Aorta (tissue), 5 donors: ENCODE data around the gene C8A. TPM values are rescaled to one million over a fixed set of nuclear protein-coding genes. Genes with fewer than 3 reads are reported as not detected.

Source experiments
- ATAC-seq: fragments of 200-7000 bp; cut with Tn5 transposase; one replicate; pipeline ENCODE4 v1.9.1; 2022; ENCODE audit warnings: moderate library complexity; ENCODE audit not compliant: low FRiP score
- DNase-seq, 2 donors: peaks; one replicate each; pipeline ENCODE4 v3.0.0-alpha.2; 2020
- H3K27ac ChIP-seq, 2 donors: one replicate each; pipeline ENCODE4 v1.5.1; 2013; ENCODE audit warnings: low read length in 2 of 2, mild to moderate bottlenecking in 2 of 2, moderate library complexity in 2 of 2, control low read depth in 1 of 2, inconsistent platforms in 1 of 2, low read depth in 1 of 2
- H3K27me3 ChIP-seq, 2 donors: one replicate each; pipeline ENCODE4 v1.6.1; 2013; ENCODE audit warnings: control low read depth in 1 of 2, low read length in 1 of 2, mild to moderate bottlenecking in 1 of 2, moderate library complexity in 1 of 2; ENCODE audit not compliant: insufficient read depth in 2 of 2, control insufficient read depth in 1 of 2
- H3K36me3 ChIP-seq, 2 donors: one replicate each; pipeline ENCODE4 v1.6.1; 2013; ENCODE audit warnings: control low read depth in 1 of 2, low read length in 1 of 2, mild to moderate bottlenecking in 1 of 2; ENCODE audit not compliant: insufficient read depth in 2 of 2, control insufficient read depth in 1 of 2
- H3K4me1 ChIP-seq, 2 donors: one replicate each; pipeline ENCODE4 v1.6.1; 2013; ENCODE audit warnings: low read length in 2 of 2, control low read depth in 1 of 2, mild to moderate bottlenecking in 1 of 2, moderate library complexity in 1 of 2; ENCODE audit not compliant: insufficient read depth in 2 of 2, control insufficient read depth in 1 of 2
- H3K4me3 ChIP-seq, 2 donors: one replicate each; pipeline ENCODE4 v1.5.1; 2013; ENCODE audit warnings: low read length in 2 of 2, control low read depth in 1 of 2, mild to moderate bottlenecking in 1 of 2
- H3K9me3 ChIP-seq: one replicate; pipeline ENCODE4 v1.6.1; 2013; ENCODE audit warnings: mild to moderate bottlenecking, low read length; ENCODE audit not compliant: control insufficient read depth
- WGBS, 2 donors: extraction: QIAGEN DNeasy Blood & Tissue Kit; methylation state at CpG; one replicate each; pipeline ENCODE4 v1.1.7; 2013; 5-methylcytosine and 5-hydroxymethylcytosine counted together
- intact Hi-C, 2 donors: fragments of 100-400 bp; cut with DNase I; formaldehyde crosslinking; loops; one replicate each; pipeline versions ENCODE4 v1.14.2 to v1.15.0; 2022
- long read RNA-seq, 2 donors: library from polyadenylated mRNA; unstranded; transcript quantifications; one replicate each; pipeline ENCODE4 v2.0.0, GENCODE V29; 2020 to 2021
- polyA plus RNA-seq, 2 donors: library from polyadenylated mRNA; stranded (reverse); fragments of 200-250 nt; gene quantifications; one replicate each; pipeline ENCODE4 v1.2.3, GENCODE V29; 2013
- total RNA-seq, 2 donors: library from RNA; stranded (reverse); fragmentation: NEBNext Ultra II Directional; extraction: Animal tissue kit (Norgen Biotek cat#: 25700); gene quantifications; one replicate each; pipeline ENCODE4 v1.2.1, GENCODE V29; 2021
- donor health status: healthy with polysubstance abuse.
- donor health status: Bipolar disorder and iron deficiency.
- donor health status: DM: no; HTN: no; CAD: no.
- donor health status: DM: no; HTN: no; CAD: no.
- donor health status: DM: yes; HTN: yes; CAD: no.

C8A gene
- total RNA-seq (not detected), polyA plus RNA-seq (not detected)
- long read RNA-seq, donor 1, result 0 reads
- long read RNA-seq, donor 2, result 0 reads

- H3K4me3 ChIP-seq, result no peak within 1 kb of the TSS
- WGBS, 2 donors, result 55 to 61% methylated on average over 3 of the region's 3 CpGs
- no peaks in the 10 kb centered on the region for H3K9me3 ChIP-seq
- no peak within 1 kb of the TSS for H3K27ac ChIP-seq
- intact Hi-C loops, result no loop called here
- no peak for DNase-seq
- H3K27me3 ChIP-seq, result no peaks in the 10 kb centered on the region
- H3K36me3 ChIP-seq, result no peaks in the 10 kb centered on the region
- ATAC-seq, result no peak
- H3K4me1 ChIP-seq, result no peaks in the 10 kb centered on the region
Observed at GRCh38 chr1:56854521-56855099, at the start of gene C8A. Gene C8A (plus strand): TSS chr1:56854797. CDS start chr1:56854902, 105 bp downstream.

DNA sequence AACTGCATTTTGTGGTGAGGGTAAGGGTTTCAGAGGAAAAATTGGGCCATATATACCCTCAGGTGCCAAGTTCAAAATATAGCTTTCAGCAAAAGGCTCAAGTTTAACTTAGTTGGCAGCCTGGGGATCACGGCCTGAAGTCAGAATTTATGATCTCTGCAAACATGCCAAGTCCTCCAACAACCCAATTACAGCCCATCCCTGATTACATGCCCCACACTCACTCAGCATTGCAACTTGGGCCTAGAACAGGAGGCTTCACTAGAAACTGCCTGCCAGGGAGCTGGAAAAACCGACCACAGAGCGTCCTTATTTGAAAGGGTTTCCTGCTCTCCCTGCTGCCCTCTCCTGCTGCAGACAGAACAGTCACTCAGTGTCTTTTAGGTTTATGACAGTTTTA, 47.8 kb upstream of the C8A start:
- Histone ChIP-seq H3K4me3 (no peak overlapping the region), H3K4me1 (no peaks in the 10 kb centered on the region), H3K9me3 (no peaks in the 10 kb centered on the region), H3K27me3 (peaks cover 0 to 3% of the 10 kb centered on the region in 2 donors), H3K36me3 (no peaks in the 10 kb centered on the region), H3K27ac (no peak overlapping the region)
- intact Hi-C loops, result no loop called here
- ATAC-seq (no peak), DNase-seq (no peak)
- 50 to 54% methylated on average over 3 of the region's 3 CpGs for WGBS, 2 donors

DNA sequence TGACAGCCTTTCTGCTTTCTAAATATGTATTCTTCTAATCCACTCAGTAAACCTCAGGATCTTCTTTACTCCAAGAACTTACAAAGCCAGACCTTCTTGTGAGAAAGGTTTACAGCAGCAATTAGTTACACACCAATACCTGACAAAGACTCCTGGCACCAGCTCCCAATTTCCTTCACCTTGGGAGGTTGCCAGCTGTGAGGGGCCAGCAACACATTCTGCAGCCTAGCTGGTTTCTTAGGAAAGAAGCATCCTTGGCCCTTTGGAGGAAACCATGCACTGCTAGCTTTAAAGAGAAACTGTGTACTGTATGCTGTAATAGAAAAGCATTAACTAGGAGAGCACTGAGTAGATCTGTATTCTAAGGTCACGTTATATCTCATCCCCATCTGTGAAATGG, 46.2 kb upstream of the C8A start:
- ATAC-seq (no peak), DNase-seq (no peak)
- no peaks in the 10 kb centered on the region for H3K4me1 ChIP-seq
- no peaks in the 10 kb centered on the region for H3K36me3 ChIP-seq
- H3K9me3 ChIP-seq, result no peaks in the 10 kb centered on the region
- WGBS, 2 donors, result 83 to 91% methylated on average over 1 of the region's 1 CpG
- no peak overlapping the region for H3K27ac ChIP-seq
- intact Hi-C loops, result no loop called here
- H3K4me3 ChIP-seq, result no peak overlapping the region
- H3K27me3 ChIP-seq, result peaks cover 0 to 3% of the 10 kb centered on the region in 2 donors

- 33 to 39% methylated on average over 2 of the region's 2 CpGs for WGBS, 2 donors
- no peak for ATAC-seq
- no peak for DNase-seq
Observed at GRCh38 chr1:56811331-56811730, 43.3 kb upstream of the C8A start.

DNA sequence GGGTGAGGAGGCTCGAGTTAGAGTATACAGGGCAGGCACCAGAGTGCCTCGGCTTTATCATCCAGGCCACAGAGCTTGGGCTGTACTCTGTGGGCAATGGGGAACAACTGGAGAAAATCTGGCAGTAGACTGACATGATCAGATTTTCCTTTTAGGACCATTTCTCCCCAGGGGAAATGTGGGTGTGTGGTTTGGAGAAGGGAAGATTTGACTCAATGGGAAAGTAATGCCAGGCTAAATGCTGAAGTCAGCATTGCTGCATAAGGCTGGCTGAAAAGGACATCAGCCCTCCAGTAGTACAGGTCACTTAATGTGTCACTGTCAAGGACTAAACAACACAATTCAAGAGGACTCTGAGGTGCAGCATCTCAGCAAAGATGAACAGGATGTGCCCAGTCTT, 40.4 kb upstream of the C8A start:
- intact Hi-C loops, result no loop called here
- no peaks in the 10 kb centered on the region for H3K36me3 ChIP-seq
- no peak overlapping the region for H3K27ac ChIP-seq
- H3K9me3 ChIP-seq, result peaks cover 5% of the 10 kb centered on the region
- no peak for ATAC-seq
- DNase-seq, result no peak
- no peaks in the 10 kb centered on the region for H3K27me3 ChIP-seq
- no peak overlapping the region for H3K4me3 ChIP-seq
- 79 to 82% methylated on average over 2 of the region's 2 CpGs for WGBS, 2 donors
- no peaks in the 10 kb centered on the region for H3K4me1 ChIP-seq

More at GRCh38 chr1:56811331-56811730, 43.3 kb upstream of the C8A start:
- intact Hi-C loops, result no loop called here
- Histone ChIP-seq H3K4me1 (no peaks in the 10 kb centered on the region), H3K36me3 (no peaks in the 10 kb centered on the region), H3K4me3 (no peak overlapping the region), H3K9me3 (peaks cover 5% of the 10 kb centered on the region), H3K27me3 (no peaks in the 10 kb centered on the region), H3K27ac (no peak overlapping the region)

- intact Hi-C loops, result no loop called here
- H3K9me3 ChIP-seq, result peaks cover 5% of the 10 kb centered on the region
- H3K4me3 ChIP-seq, result no peak overlapping the region
- H3K36me3 ChIP-seq, result no peaks in the 10 kb centered on the region
- no peaks in the 10 kb centered on the region for H3K27me3 ChIP-seq
- WGBS, 2 donors, result 68 to 91% methylated on average over 1 of the region's 1 CpG
- DNase-seq (no peak), ATAC-seq (no peak)
- no peaks in the 10 kb centered on the region for H3K4me1 ChIP-seq
- H3K27ac ChIP-seq, result no peak overlapping the region
Observed at GRCh38 chr1:56816264-56816663, 38.3 kb upstream of the C8A start.

GRCh38 chr1:56816909-56817308, 37.7 kb upstream of the C8A start:
- H3K27me3 ChIP-seq, result no peaks in the 10 kb centered on the region
- ATAC-seq, result no peak
- DNase-seq, result no peak
- no peak overlapping the region for H3K27ac ChIP-seq
- H3K4me1 ChIP-seq, result no peaks in the 10 kb centered on the region
- intact Hi-C loops, result no loop called here
- H3K4me3 ChIP-seq, result no peak overlapping the region
- H3K36me3 ChIP-seq, result no peaks in the 10 kb centered on the region
- WGBS, 2 donors, result 67 to 83% methylated on average over 4 of the region's 4 CpGs
- peaks cover 5% of the 10 kb centered on the region for H3K9me3 ChIP-seq

DNA sequence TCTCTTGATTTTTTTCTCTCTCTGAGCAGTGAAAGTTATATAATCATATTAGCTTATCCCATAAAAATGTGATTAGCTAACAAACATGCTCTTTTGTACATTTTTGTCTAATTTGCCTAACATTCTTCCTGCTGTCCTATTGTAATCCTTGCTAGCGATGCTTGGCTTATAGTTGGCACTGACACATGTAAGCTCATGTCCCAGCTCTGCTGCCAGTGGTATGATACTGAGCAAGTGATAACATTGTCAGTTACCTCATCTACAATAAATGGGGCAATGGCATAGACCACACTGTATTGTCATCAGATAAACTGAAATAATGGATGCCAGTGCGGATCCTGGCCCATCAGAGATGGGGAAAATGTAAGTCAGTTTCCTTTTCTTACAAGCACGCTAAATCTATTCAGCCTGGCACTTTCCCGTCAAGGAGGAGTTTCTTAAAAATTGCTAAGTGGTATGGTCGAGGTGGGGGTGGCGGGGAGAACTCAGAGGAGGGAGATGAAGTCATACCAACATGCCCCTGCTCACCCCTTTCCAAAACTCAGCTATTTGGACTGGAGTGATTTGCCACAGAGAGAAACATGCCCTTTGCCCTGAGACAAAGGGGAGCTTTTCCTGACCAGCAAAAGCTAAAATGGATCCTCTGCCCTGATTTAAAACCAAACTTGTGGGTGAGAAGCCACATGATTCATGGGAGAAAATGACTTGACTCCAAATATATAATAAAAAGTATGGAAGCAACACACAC, 36.7 kb upstream of the C8A start:
- DNase-seq (no peak), ATAC-seq (no peak)
- Histone ChIP-seq H3K27ac (no peak overlapping the region), H3K4me1 (no peaks in the 10 kb centered on the region), H3K4me3 (no peak overlapping the region), H3K9me3 (peaks cover 5% of the 10 kb centered on the region), H3K27me3 (no peaks in the 10 kb centered on the region), H3K36me3 (no peaks in the 10 kb centered on the region)
- intact Hi-C loops, result no loop called here
- 74 to 81% methylated on average over 6 of the region's 6 CpGs for WGBS, 2 donors

- peaks cover 0 to 3% of the 10 kb centered on the region in 2 donors for H3K27me3 ChIP-seq
- H3K36me3 ChIP-seq, result no peaks in the 10 kb centered on the region
- H3K27ac ChIP-seq, result no peak within 1 kb of the TSS
- H3K4me3 ChIP-seq, result no peak within 1 kb of the TSS
- ATAC-seq (peak; percentile 40), DNase-seq (no peak)
- H3K4me1 ChIP-seq, result no peaks in the 10 kb centered on the region
- intact Hi-C loops, result no loop called here
- H3K9me3 ChIP-seq, result peaks cover 1% of the 10 kb centered on the region
- WGBS, 2 donors, result 49 to 68% methylated on average over 10 of the region's 10 CpGs
Observed at GRCh38 chr1:56819387-56819899, 35.2 kb upstream of the C8A start, which contains the start of gene FYB2. Gene FYB2 (minus strand): TSS chr1:56819404. CDS start chr1:56819290, 114 bp downstream.
